GM19351 (cell line): Measurements from ENCODE around the gene PYGM.

Experiments
- ATAC-seq: cut with Tn5 transposase; IDR thresholded peaks from one replicate; pipeline ENCODE4 v1.9.1; 2021; ENCODE audit warnings: mild to moderate bottlenecking, moderate library complexity; ENCODE audit not compliant: unreplicated experiment

Gene PYGM

GRCh38 chr11:64697663-64698375 is 62.0 kb downstream of the PYGM start:
- ATAC-seq: no peak
